ENCODE measurements around the gene GTF2B. TPM values are rescaled to one million over a fixed set of nuclear protein-coding genes. Genes with fewer than 3 reads are reported as not detected.

Gene GTF2B
- total and polyA plus RNA-seq, 2 donors from 2014 or later: 24.3 to 33.0 TPM

DNA sequence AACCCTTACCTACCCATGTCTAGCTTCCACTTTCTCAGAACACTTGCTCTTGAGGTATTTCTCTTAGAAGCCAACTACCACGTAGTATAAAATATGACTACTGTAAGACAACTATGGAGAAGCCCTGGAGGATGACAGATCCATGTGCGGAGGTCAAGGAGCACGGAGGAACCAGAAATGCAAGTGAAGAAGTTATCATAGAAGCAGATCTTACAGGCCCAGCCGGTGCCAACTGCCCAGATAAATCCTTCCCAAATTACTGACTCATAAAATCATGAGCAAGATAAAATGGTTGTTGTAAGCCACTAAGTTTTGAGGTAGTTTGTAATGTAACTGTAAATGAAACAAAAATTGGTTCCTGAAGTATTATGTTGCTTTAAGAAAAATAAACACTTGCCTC, 12.6 kb downstream of the GTF2B start:
- no peak for TF ChIP-seq CTCF (IDR thresholded peaks at IDR 0.05; ENCODE audit: borderline replicate concordance, extremely low read depth, insufficient read depth)
- Histone ChIP-seq H3K4me3 (ENCODE audit: low read length in 3 of 3) (no peak overlapping the region), H3K4me1 (ENCODE audit: control insufficient read depth in 2 of 3, insufficient read depth in 2 of 3, low read depth in 1 of 3, low read length in 3 of 3) (peaks cover 0 to 2% (median 0%) of the 10 kb centered on the region in 3 donors), H3K36me3 (ENCODE audit: control insufficient read depth in 2 of 3, insufficient read depth in 3 of 3, low read length in 3 of 3) (no peaks in the 10 kb centered on the region), H3K9me3 (ENCODE audit: control insufficient read depth in 2 of 3, insufficient read depth in 1 of 3, low read length in 3 of 3) (no peaks in the 10 kb centered on the region), H3K27me3 (ENCODE audit: control insufficient read depth, insufficient read depth, low read length) (no peaks in the 10 kb centered on the region), H3K9ac (ENCODE audit: low read length in 3 of 3) (no peak overlapping the region), H3K27ac (ENCODE audit: low read depth in 2 of 2, low read length in 2 of 2) (no peak overlapping the region)
- no peak for FAIRE-seq
- intact Hi-C loops (cut with DNase I): no loop called here
- no peak for DNase-seq

DNA sequence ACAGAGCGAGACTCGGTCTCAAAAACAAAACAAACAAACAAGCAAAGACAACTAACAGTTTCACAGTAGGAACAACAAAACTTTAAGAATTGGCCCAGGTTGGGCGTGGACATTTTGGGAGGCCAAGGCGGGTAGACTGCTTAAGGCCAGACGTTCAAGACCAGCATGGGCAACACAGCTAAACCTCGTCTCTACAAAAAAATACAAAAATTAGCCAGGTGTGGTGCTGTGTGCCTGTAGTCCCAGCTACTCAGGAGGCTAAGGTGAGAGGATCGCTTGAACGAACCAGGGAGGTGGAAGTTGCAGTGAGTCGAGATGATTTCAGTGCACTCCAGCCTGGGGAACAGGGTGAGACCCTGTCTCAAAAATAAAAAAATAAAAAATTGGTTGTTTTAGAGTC, 13.5 kb downstream of the GTF2B start:
- no peak for DNase-seq
- FAIRE-seq: no peak
- no peaks in the 10 kb centered on the region for H3K9me3 ChIP-seq (ENCODE audit: control insufficient read depth in 2 of 3, insufficient read depth in 1 of 3, low read length in 3 of 3)
- TF ChIP-seq CTCF (IDR thresholded peaks at IDR 0.05; ENCODE audit: borderline replicate concordance, extremely low read depth, insufficient read depth): no peak
- no peak overlapping the region for H3K4me3 ChIP-seq (ENCODE audit: low read length in 3 of 3)
- H3K27ac ChIP-seq (ENCODE audit: low read depth in 2 of 2, low read length in 2 of 2): no peak overlapping the region
- H3K9ac ChIP-seq (ENCODE audit: low read length in 3 of 3): no peak overlapping the region
- peaks cover 0 to 2% (median 0%) of the 10 kb centered on the region in 3 donors for H3K4me1 ChIP-seq (ENCODE audit: control insufficient read depth in 2 of 3, insufficient read depth in 2 of 3, low read depth in 1 of 3, low read length in 3 of 3)
- H3K27me3 ChIP-seq (ENCODE audit: control insufficient read depth, insufficient read depth, low read length): no peaks in the 10 kb centered on the region
- H3K36me3 ChIP-seq (ENCODE audit: control insufficient read depth in 2 of 3, insufficient read depth in 3 of 3, low read length in 3 of 3): no peaks in the 10 kb centered on the region
- intact Hi-C loops (cut with DNase I): no loop called here

DNA sequence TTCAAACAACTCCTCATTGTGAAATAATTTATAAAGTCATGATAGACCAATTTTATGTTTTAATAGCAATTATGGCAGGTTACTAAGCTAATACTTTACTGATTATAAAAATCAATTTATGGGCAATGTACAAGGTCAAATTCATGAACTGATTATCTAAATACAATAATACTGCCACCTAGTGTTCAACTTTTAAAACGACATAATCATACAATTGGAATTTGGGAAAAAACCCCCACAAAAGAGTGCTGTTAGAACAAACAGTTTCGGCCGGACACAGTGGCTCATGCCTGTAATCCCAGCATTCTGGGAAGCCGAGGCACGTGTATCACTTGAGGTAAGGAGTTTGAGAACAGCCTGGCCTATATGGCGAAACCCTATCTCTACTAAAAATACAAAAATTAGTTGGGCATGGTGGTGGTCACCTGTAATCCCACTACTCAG, 14.0 kb downstream of the GTF2B start:
- intact Hi-C loops (cut with DNase I): no loop called here
- FAIRE-seq (peak; percentile 96), DNase-seq (peak in 2 of 5 donors; percentile 8 to 14)
- no peaks in the 10 kb centered on the region for H3K36me3 ChIP-seq (ENCODE audit: control insufficient read depth in 2 of 3, insufficient read depth in 3 of 3, low read length in 3 of 3)
- no peak overlapping the region for H3K27ac ChIP-seq (ENCODE audit: low read depth in 2 of 2, low read length in 2 of 2)
- no peaks in the 10 kb centered on the region for H3K27me3 ChIP-seq (ENCODE audit: control insufficient read depth, insufficient read depth, low read length)
- H3K9ac ChIP-seq (ENCODE audit: low read length in 3 of 3): no peak overlapping the region
- peaks cover 0 to 2% (median 0%) of the 10 kb centered on the region in 3 donors for H3K4me1 ChIP-seq (ENCODE audit: control insufficient read depth in 2 of 3, insufficient read depth in 2 of 3, low read depth in 1 of 3, low read length in 3 of 3)
- peak; percentile 40 for TF ChIP-seq CTCF (IDR thresholded peaks at IDR 0.05; ENCODE audit: borderline replicate concordance, extremely low read depth, insufficient read depth)
- H3K9me3 ChIP-seq (ENCODE audit: control insufficient read depth in 2 of 3, insufficient read depth in 1 of 3, low read length in 3 of 3): no peaks in the 10 kb centered on the region
- H3K4me3 ChIP-seq (ENCODE audit: low read length in 3 of 3): no peak overlapping the region

Measured in kidney (tissue), 14 donors.